ENCODE results near the gene TMEM40. TPM values are rescaled to one million over a fixed set of nuclear protein-coding genes. Genes with fewer than 3 reads are reported as not detected.

Gene TMEM40
- total and polyA plus RNA-seq, 9 of the 15 experiments (the other 6 are each of a cell fraction or from before 2014, with no cell fraction given), result 0.11 to 0.31 (median 0.14) TPM; not detected in 6

- TF ChIP-seq TBP (optimal IDR thresholded peaks at IDR 0.05; ENCODE audit: low read depth, low read length) (no peak), ZNF124 (CRISPR knock-in tag; IDR thresholded peaks at IDR 0.05) (no peak), ZNF551 (CRISPR knock-in tag; IDR thresholded peaks at IDR 0.05) (no peak), ARID2 (IDR thresholded peaks at IDR 0.05) (peak; percentile 33; the same call in 1 of the 2 replicates), ZKSCAN3 (CRISPR knock-in tag; IDR thresholded peaks at IDR 0.05) (no peak), AFF1 (IDR thresholded peaks at IDR 0.05; ENCODE audit: low read depth in 1 of 2, partially characterized antibody in 2 of 2) (peak in 1 of 2 experiments; percentile 48), ZNF764 (CRISPR knock-in tag; IDR thresholded peaks at IDR 0.05; ENCODE audit: low read depth) (no peak), FOXJ3 (CRISPR knock-in tag; IDR thresholded peaks at IDR 0.05) (no peak), HMBOX1 (IDR thresholded peaks at IDR 0.05) (no peak), ZNF311 (CRISPR knock-in tag; IDR thresholded peaks at IDR 0.05) (no peak), MED1 (CRISPR knock-in tag; IDR thresholded peaks at IDR 0.05; ENCODE audit: borderline replicate concordance) (no peak), HOXB6 (CRISPR knock-in tag; IDR thresholded peaks at IDR 0.05; ENCODE audit: borderline replicate concordance) (no peak), SRSF7 (optimal IDR thresholded peaks at IDR 0.05; ENCODE audit: low read depth, low read length) (no peak), CC2D1A (IDR thresholded peaks at IDR 0.05) (no peak), DIDO1 (tag; IDR thresholded peaks at IDR 0.05; ENCODE audit: low read depth) (no peak), NR3C1 (CRISPR knock-in tag; IDR thresholded peaks at IDR 0.05) (no peak), TCF7L2 (IDR thresholded peaks at IDR 0.05; ENCODE audit: low read depth, low read length) (no peak), TSHZ1 (CRISPR knock-in tag; IDR thresholded peaks at IDR 0.05) (no peak), NFIC (IDR thresholded peaks at IDR 0.05) (no peak), MBD2 (IDR thresholded peaks at IDR 0.05; ENCODE audit: borderline replicate concordance, low read depth) (no peak), POLR2AphosphoS2 (IDR thresholded peaks at IDR 0.05; ENCODE audit: low read length) (no peak), NONO (IDR thresholded peaks at IDR 0.05; ENCODE audit: low read depth in 2 of 2, low read length in 1 of 2) (no peak), CCAR2 (IDR thresholded peaks at IDR 0.05; ENCODE audit: low read depth, low read length) (no peak), BCOR (IDR thresholded peaks at IDR 0.05) (peak; percentile 72)
These were observed 42.4 kb downstream of the TMEM40 start (continued) for GRCh38 chr3:12716605-12717151.
